IMR-90 (cell line): Measurements from ENCODE around the gene CSNK1G2.

Experiments used
- BHLHE40 ChIP-seq: fragments of 150-350 bp; IDR thresholded peaks from 2 replicates; pipeline ENCODE4 v1.6.1; 2016; ENCODE audit warnings: mild to moderate bottlenecking, low read depth, low read length
- CEBPB ChIP-seq: IDR thresholded peaks from 2 replicates; pipeline ENCODE4 v1.6.1; 2012; ENCODE audit warnings: low read depth, low read length, improper control_type of control experiment
- FOS ChIP-seq: fragments of 150-350 bp; IDR thresholded peaks from 2 replicates; pipeline ENCODE4 v1.6.1; 2016; ENCODE audit warnings: low read depth, low read length
- MXI1 ChIP-seq: IDR thresholded peaks from 2 replicates; pipeline ENCODE4 v1.6.1; 2012; ENCODE audit warnings: low read depth, mild to moderate bottlenecking, low read length, moderate library complexity, borderline replicate concordance
- POLR2A ChIP-seq: IDR thresholded peaks from 2 replicates; pipeline ENCODE4 v1.6.1; 2012; ENCODE audit warnings: mild to moderate bottlenecking, low read depth, low read length
- RAD21 ChIP-seq: IDR thresholded peaks from 2 replicates; pipeline ENCODE4 v1.6.1; 2012; ENCODE audit warnings: low read length, improper control_type of control experiment
- RFX5 ChIP-seq: IDR thresholded peaks from 2 replicates; pipeline ENCODE4 v1.8.0; 2012; ENCODE audit warnings: low read depth, mild to moderate bottlenecking, low read length, moderate library complexity
- TF ChIP-seq, protein P1 (sequence below): conservative IDR thresholded peaks from 2 replicates; pipeline ENCODE4 v1.5.1; 2012; ENCODE audit warnings: mild to moderate bottlenecking, low read depth, low read length, improper control_type of control experiment

- TF ChIP-seq, protein P1, sequence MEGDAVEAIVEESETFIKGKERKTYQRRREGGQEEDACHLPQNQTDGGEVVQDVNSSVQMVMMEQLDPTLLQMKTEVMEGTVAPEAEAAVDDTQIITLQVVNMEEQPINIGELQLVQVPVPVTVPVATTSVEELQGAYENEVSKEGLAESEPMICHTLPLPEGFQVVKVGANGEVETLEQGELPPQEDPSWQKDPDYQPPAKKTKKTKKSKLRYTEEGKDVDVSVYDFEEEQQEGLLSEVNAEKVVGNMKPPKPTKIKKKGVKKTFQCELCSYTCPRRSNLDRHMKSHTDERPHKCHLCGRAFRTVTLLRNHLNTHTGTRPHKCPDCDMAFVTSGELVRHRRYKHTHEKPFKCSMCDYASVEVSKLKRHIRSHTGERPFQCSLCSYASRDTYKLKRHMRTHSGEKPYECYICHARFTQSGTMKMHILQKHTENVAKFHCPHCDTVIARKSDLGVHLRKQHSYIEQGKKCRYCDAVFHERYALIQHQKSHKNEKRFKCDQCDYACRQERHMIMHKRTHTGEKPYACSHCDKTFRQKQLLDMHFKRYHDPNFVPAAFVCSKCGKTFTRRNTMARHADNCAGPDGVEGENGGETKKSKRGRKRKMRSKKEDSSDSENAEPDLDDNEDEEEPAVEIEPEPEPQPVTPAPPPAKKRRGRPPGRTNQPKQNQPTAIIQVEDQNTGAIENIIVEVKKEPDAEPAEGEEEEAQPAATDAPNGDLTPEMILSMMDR, result no peak
- no peak for TF ChIP-seq BHLHE40
- TF ChIP-seq FOS, result no peak
- no peak for TF ChIP-seq CEBPB
- no peak for TF ChIP-seq RFX5
- TF ChIP-seq POLR2A, result no peak
- no peak for TF ChIP-seq MXI1
- no peak for TF ChIP-seq RAD21
Observed at GRCh38 chr19:1936430-1936829, 4.5 kb upstream of the CSNK1G2 start.
